Stimulated activated naive CD8-positive, alpha-beta T cell treated with anti-CD3 and anti-CD28 coated beads, Interleukin-15, Interleukin-2, amounts not matched to agents 100 U/mL and 50 U/mL, for 24 hours (primary cell): ENCODE data around the gene CTDSPL.
"Not testable (repeated sequence)": the region's sequence is repeated elsewhere in the genome, so short reads cannot be mapped to it uniquely, and the experiment has no call there.

Experiments
- ATAC-seq: fragments of 150-1000 bp; cut with Tn5 transposase; one replicate; pipeline ENCODE4 v1.10.0; 2021
- DNase-seq: peaks from one replicate; pipeline ENCODE4 v3.0.0; 2021

CTDSPL gene

GRCh38 chr3:37988376-37988775, 126.7 kb downstream of the CTDSPL start:
- not testable (repeated sequence) for ATAC-seq, DNase-seq

GRCh38 chr3:37988931-37989525, 127.3 kb downstream of the CTDSPL start:
- ATAC-seq (no peak), DNase-seq (no peak)

GRCh38 chr3:37989821-37990480, 128.3 kb downstream of the CTDSPL start:
- no peak for ATAC-seq
- DNase-seq: no peak

- DNase-seq: no peak
- no peak for ATAC-seq
These were observed 128.8 kb downstream of the CTDSPL start, which contains the start of gene VILL for GRCh38 chr3:37990527-37990926. Gene VILL (plus strand): TSS chr3:37990786. CDS start chr3:37993673, 2,887 bp downstream.

- DNase-seq: no peak
- no peak for ATAC-seq
These were observed 129.4 kb downstream of the CTDSPL start for GRCh38 chr3:37991109-37991508.

- DNase-seq (no peak), ATAC-seq (no peak)
These were observed 130.1 kb downstream of the CTDSPL start for GRCh38 chr3:37991823-37992222.

GRCh38 chr3:37992271-37993066, 130.8 kb downstream of the CTDSPL start:
- DNase-seq (no peak), ATAC-seq (no peak)

GRCh38 chr3:37993067-37993455, 131.4 kb downstream of the CTDSPL start:
- ATAC-seq (no peak), DNase-seq (no peak)

- no peak for ATAC-seq
- DNase-seq: no peak
These were observed 131.8 kb downstream of the CTDSPL start for GRCh38 chr3:37993460-37993819.

GRCh38 chr3:37993820-37994638, 132.3 kb downstream of the CTDSPL start:
- ATAC-seq (peak; percentile 75), DNase-seq (peak; percentile 83)

GRCh38 chr3:37994639-37994972, 132.9 kb downstream of the CTDSPL start:
- ATAC-seq (no peak), DNase-seq (no peak)

GRCh38 chr3:37995652-37996641, 134.3 kb downstream of the CTDSPL start:
- ATAC-seq (no peak), DNase-seq (no peak)

GRCh38 chr3:37996785-37997301, 135.2 kb downstream of the CTDSPL start:
- DNase-seq (peak; percentile 83), ATAC-seq (peak; percentile 37)

- DNase-seq (no peak), ATAC-seq (no peak)
These were observed 135.7 kb downstream of the CTDSPL start for GRCh38 chr3:37997342-37997741.

- DNase-seq (no peak), ATAC-seq (no peak)
These were observed 136.2 kb downstream of the CTDSPL start for GRCh38 chr3:37997791-37998370.

GRCh38 chr3:37999836-38000235, 138.2 kb downstream of the CTDSPL start:
- DNase-seq (no peak), ATAC-seq (no peak)

GRCh38 chr3:38000242-38000916, 138.7 kb downstream of the CTDSPL start:
- ATAC-seq (no peak), DNase-seq (no peak)

GRCh38 chr3:38000965-38001455, 139.3 kb downstream of the CTDSPL start:
- DNase-seq (no peak), ATAC-seq (no peak)

GRCh38 chr3:38001456-38002081, 139.9 kb downstream of the CTDSPL start:
- DNase-seq (no peak), ATAC-seq (no peak)
